Heart left ventricle (tissue), 16 donors: ENCODE data around the gene PFKFB3. TPM values are rescaled to one million over a fixed set of nuclear protein-coding genes. Genes with fewer than 3 reads are reported as not detected.
A peak's percentile ranks its signal among the peaks of the same experiment; 100 is the strongest.

Source experiments
- ATAC-seq, 4 donors: fragments of 200-7000 bp; cut with Tn5 transposase; one replicate each; pipeline ENCODE4 v1.9.1; 2020 to 2022; ENCODE audit warnings: moderate library complexity in 4 of 4, mild to moderate bottlenecking in 3 of 4, moderate number of reproducible peaks in 1 of 4
- DNase-seq, 5 donors: peaks; one replicate each; pipeline ENCODE4 v3.0.0-alpha.2; 2020
- H3K27ac ChIP-seq, 12 donors: fragments of 200-600 bp; sonication (generic) in 4 of 12; one replicate each; pipeline versions ENCODE4 v1.5.0 to v1.8.0; 2016 to 2022; ENCODE audit warnings: mild to moderate bottlenecking in 2 of 12
- H3K27me3 ChIP-seq, 9 donors: fragments of 200-600 bp; sonication (generic) in 2 of 9; one replicate each; pipeline versions ENCODE4 v1.5.1 to v1.8.0; 2016 to 2022; ENCODE audit warnings: mild to moderate bottlenecking in 3 of 9
- H3K36me3 ChIP-seq, 9 donors: fragments of 200-600 bp; sonication (generic) in 2 of 9; one replicate each; pipeline versions ENCODE4 v1.5.0 to v1.8.0; 2018 to 2022; ENCODE audit warnings: mild to moderate bottlenecking in 2 of 9
- H3K4me1 ChIP-seq, 12 donors: fragments of 200-600 bp; sonication (generic) in 4 of 12; one replicate each; pipeline versions ENCODE4 v1.5.0 to v1.8.0; 2016 to 2022; ENCODE audit warnings: mild to moderate bottlenecking in 3 of 12
- H3K4me3 ChIP-seq, 12 donors: fragments of 200-600 bp; sonication (generic) in 4 of 12; one replicate each; pipeline versions ENCODE4 v1.5.0 to v1.8.0; 2017 to 2022; ENCODE audit warnings: mild to moderate bottlenecking in 9 of 12, moderate library complexity in 4 of 12
- H3K9me3 ChIP-seq, 12 donors: fragments of 200-600 bp; sonication (generic) in 4 of 12; one replicate each; pipeline versions ENCODE4 v1.5.0 to v1.8.0; 2016 to 2022; ENCODE audit warnings: mild to moderate bottlenecking in 1 of 12
- CTCF ChIP-seq, 12 donors: fragments of 200-600 bp; sonication (generic) in 4 of 12; IDR thresholded peaks; one replicate each; pipeline versions ENCODE4 v1.5.0 to v1.8.0; 2018 to 2022; ENCODE audit warnings: antibody characterized with exemption in 12 of 12, mild to moderate bottlenecking in 5 of 12
- POLR2A ChIP-seq, 2 donors: fragments of 450-650 bp; IDR thresholded peaks; one replicate each; pipeline ENCODE4 v1.6.1; 2017; ENCODE audit warnings: antibody characterized with exemption in 2 of 2, mild to moderate bottlenecking in 2 of 2, moderate library complexity in 2 of 2
- WGBS, 4 donors: extraction: QIAGEN DNeasy Blood & Tissue Kit in 2 of 4; methylation state at CpG; one replicate each; pipeline versions ENCODE4 v1.1.5 to v1.1.7; 2013 to 2018; 5-methylcytosine and 5-hydroxymethylcytosine counted together
- intact Hi-C, 10 donors: fragments of 100-400 bp; cut with DNase I; formaldehyde crosslinking; loops; one replicate each; pipeline versions ENCODE4 v1.11.1 to v1.14.2; 2022
- long read RNA-seq, 3 donors: library from polyadenylated mRNA; unstranded; transcript quantifications; one replicate each; pipeline ENCODE4 v2.0.0, GENCODE V29; 2020 to 2021
- polyA plus RNA-seq, 2 donors: library from polyadenylated mRNA; stranded (reverse); fragments of 200-250 nt; gene quantifications; one replicate each; pipeline ENCODE4 v1.2.3, GENCODE V29; 2013
- total RNA-seq, 9 donors: library from RNA; depleted of rRNA in 2 of 9; stranded (reverse); fragments of >200 nt in 2 of 9; fragmentation: NEBNext Ultra II Directional in 3 of 9; extraction: Animal tissue kit (Norgen Biotek cat#: 25700) in 3 of 9; gene quantifications; one replicate each; pipeline versions ENCODE4 v1.1.0 to v1.2.4, GENCODE V29; 2016 to 2023
- donor health status: ischemic (EF 13 %, LVEDD 7.1; RV severe dilation, severe dysfunction).
- donor health status: healthy with polysubstance abuse.
- donor health status: DM: no; HTN: yes; CAD: no.
- donor health status: DM: no; HTN: no; CAD: no.
- donor health status: ischemic (EF 25% LVEDD 6.9; RV normal size, moderate dysfunction).
- donor health status: ischemic (EF 25% LVEDD 5.7; RV mildly dilated, moderate dysfunction).
- donor health status: healthy.
- donor health status: DM: yes; HTN: yes; CAD: no.
- donor health status: ischemic (EF 35%, LVEDD 5.7; RV mildly dilated, moderate dysfunction).
- donor health status: nonischemic (EF 11% LVEDD 7.7; RV severe dilation, severe dysfunction).
- donor health status: DM: yes; HTN: yes; CAD: no.
- donor health status: PGD.
- donor health status: ischemic (EF 29% LVEDD 5.4; RV normal size, mild dysfunction).
- donor health status: nonischemic (EF 23%, LVEDD 6.1; RV moderate dilation, normal function).

Gene PFKFB3
- total RNA-seq, result 10 to 100 TPM in 7 of 9 donors, 1 to 10 TPM in 2; 8.4 to 53.1 (median 15.1) TPM
- 10 to 100 TPM in 1 of 2 donors, 1 to 10 TPM in 1; 6.2 to 11.9 TPM for polyA plus RNA-seq
- long read RNA-seq, donor 1, full-length matches to known transcripts, result 2 of 14 reads
- long read RNA-seq, donor 1, partial matches to known transcripts, result 3 of 14 reads
- long read RNA-seq, donor 1, other reads (novel, unspliced or antisense), result 9 of 14 reads
- long read RNA-seq, donor 2, full-length matches to known transcripts, result 6 of 29 reads
- long read RNA-seq, donor 2, partial matches to known transcripts, result 10 of 29 reads
- long read RNA-seq, donor 2, other reads (novel, unspliced or antisense), result 13 of 29 reads
- long read RNA-seq, donor 3, full-length matches to known transcripts, result 5 of 27 reads
- long read RNA-seq, donor 3, partial matches to known transcripts, result 2 of 27 reads
- long read RNA-seq, donor 3, other reads (novel, unspliced or antisense), result 20 of 27 reads

- Histone ChIP-seq H3K27me3 (no peaks in the 10 kb centered on the region), H3K9me3 (no peaks in the 10 kb centered on the region), H3K4me1 (peaks cover 0 to 59% (median 30%) of the 10 kb centered on the region in 12 donors), H3K27ac (peak within 1 kb of the TSS; percentile 61 to 99 (median 94)), H3K4me3 (peak within 1 kb of the TSS; percentile 66 to 89 (median 78)), H3K36me3 (no peaks in the 10 kb centered on the region)
- WGBS, 4 donors, result 0% methylated on average over 21 to 75 of the region's 75 CpGs
- ATAC-seq, result peak; percentile 95
- TF ChIP-seq POLR2A (IDR thresholded peaks at IDR 0.05), result peak; percentile 89 to 99
- peak in 11 of 12 donors; percentile 96 to 99 (median 98) for TF ChIP-seq CTCF (IDR thresholded peaks at IDR 0.05)
- DNase-seq, result peak; percentile 96 to 99 (median 97)
- intact Hi-C loops, result loop anchor here (1.0 to 10.0 kb wide), 14 partner anchors 36 to 200 kb away; partner anchors contain the start of gene RBM17 (in 1 of the 10)
Observed at GRCh38 chr10:6202684-6203330, at the start of gene PFKFB3. Gene PFKFB3, plus strand, starts transcription at chr10:6202932. Its CDS starts 329 bp downstream, at chr10:6203261.

GRCh38 chr10:6153845-6154244, 48.9 kb upstream of the PFKFB3 start:
- H3K27ac ChIP-seq, result no peak overlapping the region
- TF ChIP-seq CTCF (IDR thresholded peaks at IDR 0.05) (no peak), POLR2A (IDR thresholded peaks at IDR 0.05) (no peak)
- ATAC-seq (peak in 1 of 4 donors; percentile 30), DNase-seq (peak in 1 of 5 donors; percentile 18)
- peaks cover 0 to 36% (median 8%) of the 10 kb centered on the region in 12 donors for H3K4me1 ChIP-seq
- H3K9me3 ChIP-seq, result no peaks in the 10 kb centered on the region
- intact Hi-C loops, result loop anchor here in 4 of 10 donors (5.0 kb wide), 2 partner anchors 42 to 47 kb away; no protein-coding TSS in a partner anchor
- no peaks in the 10 kb centered on the region for H3K27me3 ChIP-seq
- H3K4me3 ChIP-seq, result no peak overlapping the region
- H3K36me3 ChIP-seq, result no peaks in the 10 kb centered on the region
- WGBS, 4 donors, result 85 to 93% (median 88%) methylated on average over 7 of the region's 7 CpGs

- peaks cover 0 to 32% (median 8%) of the 10 kb centered on the region in 12 donors for H3K4me1 ChIP-seq
- intact Hi-C loops, result loop anchor here in 4 of 10 donors (5.0 kb wide), 2 partner anchors 42 to 47 kb away; no protein-coding TSS in a partner anchor
- no peak overlapping the region for H3K27ac ChIP-seq
- WGBS, 4 donors, result 93 to 98% (median 95%) methylated on average over 13 to 14 of the region's 14 CpGs
- DNase-seq (peak in 1 of 5 donors; percentile 16), ATAC-seq (no peak)
- no peak overlapping the region for H3K4me3 ChIP-seq
- H3K27me3 ChIP-seq, result no peaks in the 10 kb centered on the region
- H3K36me3 ChIP-seq, result no peaks in the 10 kb centered on the region
- TF ChIP-seq POLR2A (IDR thresholded peaks at IDR 0.05), result no peak
- TF ChIP-seq CTCF (IDR thresholded peaks at IDR 0.05), result no peak
- H3K9me3 ChIP-seq, result no peaks in the 10 kb centered on the region
Observed at GRCh38 chr10:6154566-6154965, 48.2 kb upstream of the PFKFB3 start.

- no peak for TF ChIP-seq CTCF (IDR thresholded peaks at IDR 0.05)
- no peak for TF ChIP-seq POLR2A (IDR thresholded peaks at IDR 0.05)
- Histone ChIP-seq H3K9me3 (no peaks in the 10 kb centered on the region), H3K27me3 (no peaks in the 10 kb centered on the region), H3K36me3 (no peaks in the 10 kb centered on the region), H3K4me1 (peaks cover 0 to 11% (median 8%) of the 10 kb centered on the region in 12 donors), H3K4me3 (no peak overlapping the region), H3K27ac (peak overlapping the region in 1 of 12 donors; percentile 40)
- ATAC-seq (no peak), DNase-seq (peak in 1 of 5 donors; percentile 3)
- intact Hi-C loops, result no loop called here
- WGBS, 4 donors, result 90 to 96% (median 94%) methylated on average over 7 of the region's 7 CpGs
Observed at GRCh38 chr10:6158276-6158675, 44.5 kb upstream of the PFKFB3 start.
